NCI-H510A treated with DMSO at 0.1 percent for 48 hours (cell line): ENCODE results near the gene TCP1.
"Not testable (repeated sequence)": the region's sequence is repeated elsewhere in the genome, so short reads cannot be mapped to it uniquely, and the experiment has no call there.

Source experiments
- DNase-seq: peaks from one replicate; lab custom pipeline; 2025; lab: John Stamatoyannopoulos, UW

The TCP1 gene

GRCh38 chr6:159739341-159739740, 50.1 kb downstream of the TCP1 start:
- DNase-seq = no peak

- DNase-seq = no peak
Measured at GRCh38 chr6:159736908-159737307, 52.5 kb downstream of the TCP1 start.

DNA sequence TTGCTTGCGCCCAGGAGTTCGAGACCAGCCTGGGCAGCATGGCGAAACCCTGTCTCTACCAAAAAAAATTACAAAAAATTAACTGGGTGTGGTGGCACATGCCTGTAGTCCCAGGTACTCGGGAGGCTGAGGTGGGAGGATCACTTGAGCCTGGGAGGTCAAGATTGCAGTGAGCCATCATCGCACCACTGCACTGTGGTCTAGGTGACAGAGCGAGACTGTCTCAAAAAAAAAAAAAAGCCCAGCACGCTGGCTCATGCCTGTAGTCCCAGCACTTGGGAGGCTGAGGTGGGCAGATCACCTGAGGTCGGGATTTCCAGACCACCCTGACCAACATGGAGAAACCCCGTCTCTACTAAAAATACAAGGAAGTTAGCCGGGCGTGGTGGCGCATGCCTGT, 56.0 kb downstream of the TCP1 start:
- not testable (repeated sequence) for DNase-seq

- DNase-seq = not testable (repeated sequence)
Measured at GRCh38 chr6:159732550-159732949, 56.9 kb downstream of the TCP1 start.

DNA sequence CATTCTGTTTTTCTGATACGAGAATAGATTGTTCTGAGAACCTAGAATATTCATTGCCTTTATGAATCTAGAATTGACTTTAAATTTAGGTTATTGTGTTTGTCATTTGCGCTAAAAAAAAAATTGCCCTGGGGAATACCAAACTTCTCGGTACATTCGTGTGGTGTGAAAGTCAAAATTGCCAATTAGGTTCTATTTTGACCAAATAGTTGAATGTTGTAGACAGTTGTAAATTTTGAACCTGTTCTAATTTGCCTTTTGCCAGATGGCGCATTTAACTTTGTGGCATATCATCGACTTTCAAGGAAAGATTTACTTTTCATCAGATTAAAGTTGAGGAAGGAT, 59.1 kb downstream of the TCP1 start:
- no peak for DNase-seq

GRCh38 chr6:159729598-159730331, 59.6 kb downstream of the TCP1 start:
- no peak for DNase-seq

GRCh38 chr6:159728531-159728964, 60.9 kb downstream of the TCP1 start:
- no peak for DNase-seq
